ENCODE measurements around the gene C4orf50.

C4orf50 gene

GRCh38 chr4:5991405-5991804 lies 26.8 kb downstream of the C4orf50 start:
- peak; percentile 38 for DNase-seq

- no peak for DNase-seq
Observed at GRCh38 chr4:5990446-5991160, 27.6 kb downstream of the C4orf50 start.

- no peak for DNase-seq
Observed at GRCh38 chr4:5989236-5990225, 28.7 kb downstream of the C4orf50 start.

- no peak for DNase-seq
Observed at GRCh38 chr4:5988086-5988845, 30.0 kb downstream of the C4orf50 start.

GRCh38 chr4:5984843-5985242 lies 33.4 kb downstream of the C4orf50 start:
- DNase-seq: no peak

- DNase-seq: no peak
Observed at GRCh38 chr4:5982156-5982973, 35.9 kb downstream of the C4orf50 start.

GRCh38 chr4:5980436-5981155 lies 37.6 kb downstream of the C4orf50 start:
- peak; percentile 32 for DNase-seq

- peak; percentile 27 for DNase-seq
Observed at GRCh38 chr4:5979981-5980380, 38.2 kb downstream of the C4orf50 start.

GRCh38 chr4:5976921-5977320 lies 41.3 kb downstream of the C4orf50 start:
- no peak for DNase-seq

- peak; percentile 16 for DNase-seq
Observed at GRCh38 chr4:5976431-5976830, 41.8 kb downstream of the C4orf50 start.

- no peak for DNase-seq
Observed at GRCh38 chr4:5974321-5974720, 43.9 kb downstream of the C4orf50 start.

- DNase-seq: no peak
Observed at GRCh38 chr4:5973486-5974220, 44.6 kb downstream of the C4orf50 start.

GRCh38 chr4:5973033-5973432 lies 45.2 kb downstream of the C4orf50 start:
- no peak for DNase-seq

GRCh38 chr4:5972571-5972970 lies 45.7 kb downstream of the C4orf50 start:
- no peak for DNase-seq

- DNase-seq: no peak
Observed at GRCh38 chr4:5971078-5971450, 47.2 kb downstream of the C4orf50 start.

GRCh38 chr4:5970381-5971077 lies 47.7 kb downstream of the C4orf50 start:
- DNase-seq: no peak

GRCh38 chr4:5969777-5970176 lies 48.5 kb downstream of the C4orf50 start:
- no peak for DNase-seq

GRCh38 chr4:5969336-5969735 lies 48.9 kb downstream of the C4orf50 start:
- DNase-seq: no peak

- no peak for DNase-seq
Observed at GRCh38 chr4:5968246-5968645, 50.0 kb downstream of the C4orf50 start.

GRCh38 chr4:5967783-5968182 lies 50.4 kb downstream of the C4orf50 start:
- no peak for DNase-seq
